Regular cardiac myocyte (primary cell): Measurements from ENCODE around the gene SLC25A19. TPM values are rescaled to one million over a fixed set of nuclear protein-coding genes. Genes with fewer than 3 reads are reported as not detected.

ENCODE experiments used
- total RNA-seq: library from RNA; depleted of rRNA; stranded (reverse); fragments of >200 nt; gene quantifications from 2 replicates; pipeline ENCODE4 v1.2.3, GENCODE V29; 2014

Gene SLC25A19
- 7.6 and 8.8 TPM in 2 replicates for total RNA-seq

GRCh38 chr17:75289115-75289831, at the start of gene SLC25A19:
Gene SLC25A19, minus strand, starts transcription at chr17:75289433. Its CDS starts 2,669 bp downstream, at chr17:75286764.

GRCh38 chr17:75270966-75271232, 18.3 kb downstream of the SLC25A19 start, which contains the start of gene MIF4GD:
Gene MIF4GD, minus strand, starts transcription at chr17:75271231. Its CDS starts 1,036 bp downstream, at chr17:75270195.

DNA sequence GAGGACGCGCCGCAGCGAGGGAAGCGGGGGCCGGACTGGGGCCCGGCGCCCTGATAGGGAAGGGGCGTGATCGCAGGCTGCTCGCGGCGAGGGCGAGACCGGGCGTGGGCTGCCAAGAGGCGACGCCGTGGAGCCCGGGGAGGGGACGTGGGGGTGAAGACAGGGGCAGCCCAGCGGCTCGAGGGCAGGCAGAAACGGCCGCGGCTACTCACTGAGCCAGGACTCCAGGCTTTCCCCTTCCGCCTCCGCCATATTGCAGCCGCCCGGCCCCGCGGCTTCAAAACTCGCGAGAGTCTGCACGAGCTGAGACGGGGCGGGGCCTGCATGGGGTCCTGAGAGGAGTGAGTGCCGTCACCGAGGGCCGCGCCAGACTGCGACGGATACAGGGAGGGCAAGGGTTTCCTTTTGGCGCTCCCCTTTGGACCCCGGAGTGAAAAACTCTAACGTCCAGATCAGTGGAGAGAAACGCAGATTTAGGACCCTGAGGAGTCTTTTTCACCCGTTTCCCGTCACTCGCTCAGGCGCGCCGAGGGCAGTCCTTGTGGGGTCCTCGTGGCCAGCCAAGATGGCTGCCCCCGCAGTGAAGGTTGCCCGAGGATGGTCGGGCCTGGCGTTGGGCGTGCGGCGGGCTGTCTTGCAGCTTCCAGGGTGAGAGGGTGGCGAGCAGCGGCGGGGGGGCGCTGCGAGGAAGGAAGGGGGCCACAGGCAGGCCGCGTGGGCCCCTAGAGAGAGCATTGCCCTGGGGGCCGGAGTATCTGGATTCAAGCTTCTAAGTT, 27.7 kb downstream of the SLC25A19 start, which contains the start of the genes GGA3 and MRPS7:
TSS of gene GGA3 (minus strand) at position 271 of the 776 bp plus-strand sequence. CDS start at position 252, 19 bp downstream.
TSS of gene MRPS7 (plus strand) at position 544 of the 776 bp plus-strand sequence. CDS start at position 566, 22 bp downstream.

Other genes with a start within 250 kb of the SLC25A19 start
- gene ATP5PD, start 242.5 kb downstream of the SLC25A19 start, total RNA-seq: 332 and 359 TPM in 2 replicates
- gene KCTD2, start 242.2 kb downstream of the SLC25A19 start, total RNA-seq: 14.7 and 16.7 TPM in 2 replicates
- 3.3 and 6.2 TPM in 2 replicates for gene SLC16A5, start 201.5 kb downstream of the SLC25A19 start, total RNA-seq
- 1.4 and 1.9 TPM in 2 replicates for gene ARMC7, start 179.5 kb downstream of the SLC25A19 start, total RNA-seq
- gene NT5C, start 157.7 kb downstream of the SLC25A19 start, total RNA-seq: 31.3 and 51.0 TPM in 2 replicates
- gene JPT1, start 134.9 kb downstream of the SLC25A19 start, total RNA-seq: 60.3 and 215 TPM in 2 replicates
- 111 and 152 TPM in 2 replicates for gene SUMO2, start 106.5 kb downstream of the SLC25A19 start, total RNA-seq
- 18.3 and 46.2 TPM in 2 replicates for gene NUP85, start 83.8 kb downstream of the SLC25A19 start, total RNA-seq
- gene GGA3, start 27.8 kb downstream of the SLC25A19 start, total RNA-seq: 6.8 and 11.5 TPM in 2 replicates
- gene MRPS7, start 27.6 kb downstream of the SLC25A19 start, total RNA-seq: 33.8 and 76.9 TPM in 2 replicates
- 6.9 and 7.3 TPM in 2 replicates for gene MIF4GD, start 18.2 kb downstream of the SLC25A19 start, total RNA-seq
- 77.8 and 79.2 TPM in 2 replicates for gene GRB2, start 116.2 kb upstream of the SLC25A19 start, total RNA-seq
- 19.6 and 34.4 TPM in 2 replicates for gene TMEM94, start 167.2 kb upstream of the SLC25A19 start, total RNA-seq
- gene CASKIN2, start 226.1 kb upstream of the SLC25A19 start, total RNA-seq: 3.5 and 4.5 TPM in 2 replicates
- 8.2 and 12.3 TPM in 2 replicates for gene TSEN54, start 227.1 kb upstream of the SLC25A19 start, total RNA-seq
- gene LLGL2, start 236.3 kb upstream of the SLC25A19 start, total RNA-seq: 0.56 and 0.58 TPM in 2 replicates